LNCaP clone FGC (cell line): ENCODE measurements around the gene DEFB126.
"Not testable (repeated sequence)": the region's sequence is repeated elsewhere in the genome, so short reads cannot be mapped to it uniquely, and the experiment has no call there.

Experiments
- DNase-seq: peaks from one replicate; pipeline ENCODE4 v3.0.0-alpha.2; 2011; ENCODE audit warnings: low read depth
- H3K4me3 ChIP-seq: 2 replicates; pipeline ENCODE4 v1.5.1; 2011; ENCODE audit warnings: mild to moderate bottlenecking, low read depth, low read length, control low read depth
- TF ChIP-seq, protein P1 (sequence below): IDR thresholded peaks from 2 replicates; pipeline ENCODE4 v1.5.1; 2012; ENCODE audit warnings: mild to moderate bottlenecking; ENCODE audit not compliant: control insufficient read depth, insufficient read depth; ENCODE audit errors: extremely low read depth

Gene DEFB126

GRCh38 chr20:142290-142689 is at the start of gene DEFB126:
DEFB126 (plus strand) TSS chr20:142590; CDS start chr20:142629, 39 bp downstream.
- H3K4me3 ChIP-seq = no peak within 1 kb of the TSS
- TF ChIP-seq, protein P1, sequence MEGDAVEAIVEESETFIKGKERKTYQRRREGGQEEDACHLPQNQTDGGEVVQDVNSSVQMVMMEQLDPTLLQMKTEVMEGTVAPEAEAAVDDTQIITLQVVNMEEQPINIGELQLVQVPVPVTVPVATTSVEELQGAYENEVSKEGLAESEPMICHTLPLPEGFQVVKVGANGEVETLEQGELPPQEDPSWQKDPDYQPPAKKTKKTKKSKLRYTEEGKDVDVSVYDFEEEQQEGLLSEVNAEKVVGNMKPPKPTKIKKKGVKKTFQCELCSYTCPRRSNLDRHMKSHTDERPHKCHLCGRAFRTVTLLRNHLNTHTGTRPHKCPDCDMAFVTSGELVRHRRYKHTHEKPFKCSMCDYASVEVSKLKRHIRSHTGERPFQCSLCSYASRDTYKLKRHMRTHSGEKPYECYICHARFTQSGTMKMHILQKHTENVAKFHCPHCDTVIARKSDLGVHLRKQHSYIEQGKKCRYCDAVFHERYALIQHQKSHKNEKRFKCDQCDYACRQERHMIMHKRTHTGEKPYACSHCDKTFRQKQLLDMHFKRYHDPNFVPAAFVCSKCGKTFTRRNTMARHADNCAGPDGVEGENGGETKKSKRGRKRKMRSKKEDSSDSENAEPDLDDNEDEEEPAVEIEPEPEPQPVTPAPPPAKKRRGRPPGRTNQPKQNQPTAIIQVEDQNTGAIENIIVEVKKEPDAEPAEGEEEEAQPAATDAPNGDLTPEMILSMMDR = no peak
- DNase-seq = no peak

GRCh38 chr20:93641-94040 is 48.7 kb upstream of the DEFB126 start:
- DNase-seq = no peak
- no peak overlapping the region for H3K4me3 ChIP-seq
- TF ChIP-seq, protein P1 = no peak

DNA sequence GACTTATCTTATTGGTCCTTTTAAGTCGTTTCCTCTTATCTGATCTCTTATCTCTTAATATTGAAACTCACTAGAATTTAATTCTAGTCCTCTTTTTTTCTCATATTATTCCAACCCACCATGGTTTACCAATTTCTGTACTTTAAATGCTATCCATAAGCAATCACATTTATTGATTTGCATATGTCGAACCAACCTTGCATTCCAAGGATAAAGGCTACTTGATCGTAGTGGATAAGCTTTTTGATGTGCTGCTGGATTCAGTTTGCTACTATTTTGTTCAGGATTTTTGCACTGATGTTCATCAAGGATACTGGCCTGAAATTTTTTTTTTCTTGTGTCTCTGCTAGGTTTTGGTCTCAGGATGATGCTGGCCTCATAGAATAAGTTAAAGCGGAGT is 47.2 kb upstream of the DEFB126 start:
- no peak overlapping the region for H3K4me3 ChIP-seq
- TF ChIP-seq, protein P1 = no peak
- DNase-seq = no peak

GRCh38 chr20:97691-98090 is 44.7 kb upstream of the DEFB126 start:
- not testable (repeated sequence) for H3K4me3 ChIP-seq, DNase-seq

GRCh38 chr20:101975-102374 is 40.4 kb upstream of the DEFB126 start:
- H3K4me3 ChIP-seq = no peak overlapping the region
- no peak for DNase-seq
- TF ChIP-seq, protein P1 = no peak

DNA sequence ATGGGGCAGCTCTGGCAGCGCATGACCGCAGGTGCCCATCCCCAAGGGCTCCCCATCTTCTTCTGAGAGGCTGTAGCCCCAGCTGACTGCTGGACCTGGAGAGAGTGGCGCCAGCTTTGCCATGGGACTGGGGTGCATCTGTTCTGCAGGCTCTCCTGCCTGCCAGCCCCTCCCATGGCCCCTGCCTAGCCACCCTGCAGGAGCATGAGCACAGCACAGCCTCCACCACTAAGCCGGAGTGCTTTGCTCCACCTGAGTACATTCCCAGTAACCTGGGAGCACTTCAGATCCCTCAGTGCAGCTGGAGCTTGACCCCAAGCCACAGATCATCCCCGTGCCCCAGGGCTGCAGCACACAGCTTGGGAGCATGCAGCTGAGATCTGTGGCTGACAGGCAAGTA is 38.9 kb upstream of the DEFB126 start:
- H3K4me3 ChIP-seq = no peak overlapping the region
- DNase-seq = no peak
- TF ChIP-seq, protein P1 = no peak

GRCh38 chr20:112396-112795 is 30.0 kb upstream of the DEFB126 start:
- H3K4me3 ChIP-seq = no peak overlapping the region
- no peak for DNase-seq
- TF ChIP-seq, protein P1 = no peak
